GM19328 (cell line): ENCODE data around the gene ASCL5.

Source experiments
- ATAC-seq: cut with Tn5 transposase; IDR thresholded peaks from one replicate; pipeline ENCODE4 v1.9.1; 2021; ENCODE audit warnings: mild to moderate bottlenecking, moderate library complexity; ENCODE audit not compliant: unreplicated experiment

Gene ASCL5

DNA sequence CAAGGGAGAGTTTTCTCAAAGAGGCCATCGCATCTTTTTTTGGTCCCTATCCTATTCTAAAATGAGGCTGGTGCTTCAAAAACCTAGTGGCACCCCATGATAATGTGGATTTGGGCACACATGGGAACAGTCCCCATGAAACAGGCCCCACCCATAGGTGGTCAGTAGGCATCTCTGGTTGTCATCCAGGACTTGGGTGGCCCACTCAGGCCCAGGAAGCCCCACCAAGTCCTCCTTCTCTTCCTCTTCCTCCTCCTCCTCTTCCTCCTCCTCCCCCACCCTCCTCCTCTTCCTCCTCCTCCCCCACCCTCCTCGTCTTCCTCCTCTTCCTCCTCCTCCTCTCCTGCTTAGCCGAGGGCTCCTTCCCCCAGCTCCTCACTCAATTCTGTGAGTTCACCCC is 15.3 kb downstream of the ASCL5 start:
- no peak for ATAC-seq

DNA sequence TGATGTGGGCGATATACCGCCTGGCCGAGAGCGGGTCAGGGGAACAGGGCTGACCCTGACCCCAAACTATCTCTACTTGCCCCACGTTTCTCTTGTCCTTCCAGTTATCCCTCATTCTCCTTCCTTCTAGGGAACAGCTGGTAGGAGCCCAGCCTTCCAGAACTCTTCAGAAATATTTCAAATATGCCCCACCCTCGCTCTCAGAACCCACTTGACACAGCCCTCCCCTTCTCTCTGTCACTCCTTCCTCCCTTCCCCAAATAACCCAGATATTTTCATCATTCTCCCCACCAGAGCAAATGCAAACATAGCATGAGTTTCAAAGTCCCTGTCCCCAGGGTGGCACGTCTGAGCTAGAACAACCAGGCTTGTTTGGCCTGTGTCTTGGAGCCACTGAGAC is 15.8 kb downstream of the ASCL5 start:
- ATAC-seq = no peak

DNA sequence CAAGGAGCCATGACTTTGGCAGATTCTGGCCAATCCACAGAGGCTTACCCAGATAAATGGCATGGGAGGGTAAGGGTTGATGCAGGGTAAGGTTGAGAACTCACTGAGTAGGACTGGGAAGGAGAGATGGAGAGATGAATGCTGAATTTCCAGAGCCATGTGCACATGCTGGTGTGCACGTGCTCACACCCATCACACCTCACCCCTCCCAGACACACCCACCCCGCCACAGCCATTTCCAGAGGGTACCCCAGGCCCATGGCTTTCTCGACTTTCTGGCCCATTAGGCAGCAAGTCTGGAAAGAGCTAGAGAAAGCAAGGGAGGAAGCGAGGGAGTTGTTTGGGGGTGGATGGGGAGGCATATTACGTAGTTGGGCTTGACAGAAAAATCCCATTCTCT is 16.4 kb downstream of the ASCL5 start:
- ATAC-seq = no peak

DNA sequence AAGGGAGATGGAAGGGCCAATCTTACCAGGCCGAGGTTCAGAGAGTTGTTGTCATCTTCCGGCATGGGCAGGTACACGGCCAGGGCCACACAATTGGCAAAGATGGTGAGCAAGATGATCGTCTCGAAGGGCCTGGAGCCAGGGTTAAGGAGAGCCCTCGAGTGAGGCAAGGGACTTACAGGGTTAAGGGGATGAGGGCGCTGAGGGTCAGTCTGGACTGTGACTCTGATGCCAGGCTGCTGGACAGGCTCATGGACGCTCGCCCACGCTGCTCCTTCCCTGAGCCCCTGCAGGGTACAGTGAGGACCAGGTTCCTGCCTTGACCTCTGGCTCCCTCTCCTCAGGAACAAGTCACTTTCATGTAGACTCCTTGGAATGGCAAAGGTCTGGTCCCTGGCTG is 16.8 kb downstream of the ASCL5 start:
- no peak for ATAC-seq

DNA sequence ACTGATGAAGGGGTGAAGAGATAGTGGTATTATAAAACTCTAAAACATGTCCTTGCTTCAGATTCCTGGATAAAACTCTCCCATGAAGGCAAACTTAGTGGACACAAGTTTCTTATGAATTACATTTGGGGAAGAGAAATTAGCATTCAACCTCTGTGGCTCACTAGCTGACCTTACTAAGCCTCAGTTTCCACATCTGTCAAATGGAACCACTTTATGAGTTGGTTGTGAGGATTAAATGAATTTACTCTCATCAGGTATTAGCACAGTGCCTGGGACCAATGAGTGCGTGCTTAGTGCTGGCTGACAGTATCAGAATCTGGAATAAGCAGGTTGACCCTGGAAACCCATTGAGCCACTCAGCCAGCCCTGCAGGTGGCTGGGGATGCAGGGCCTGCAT is 17.3 kb downstream of the ASCL5 start:
- no peak for ATAC-seq

DNA sequence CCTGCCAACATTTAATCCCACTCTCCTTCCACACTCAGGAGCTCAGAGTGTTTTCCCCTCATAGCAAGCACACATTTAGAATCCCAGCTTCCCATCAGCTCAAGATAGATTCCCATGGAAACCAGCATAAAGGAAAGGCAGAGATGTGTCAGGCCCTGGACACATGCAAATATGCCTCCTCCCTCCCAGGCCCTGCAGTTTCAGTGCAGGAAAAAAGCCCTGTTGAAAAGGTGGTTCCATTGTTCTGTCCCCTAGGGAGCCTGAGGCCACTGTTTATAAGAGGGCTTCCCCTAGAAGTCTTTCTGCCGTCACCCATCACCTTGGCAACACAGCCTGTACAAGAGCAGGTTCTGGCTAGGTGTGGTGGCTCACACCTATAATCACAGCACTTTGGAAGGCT is 18.4 kb downstream of the ASCL5 start:
- ATAC-seq = no peak

DNA sequence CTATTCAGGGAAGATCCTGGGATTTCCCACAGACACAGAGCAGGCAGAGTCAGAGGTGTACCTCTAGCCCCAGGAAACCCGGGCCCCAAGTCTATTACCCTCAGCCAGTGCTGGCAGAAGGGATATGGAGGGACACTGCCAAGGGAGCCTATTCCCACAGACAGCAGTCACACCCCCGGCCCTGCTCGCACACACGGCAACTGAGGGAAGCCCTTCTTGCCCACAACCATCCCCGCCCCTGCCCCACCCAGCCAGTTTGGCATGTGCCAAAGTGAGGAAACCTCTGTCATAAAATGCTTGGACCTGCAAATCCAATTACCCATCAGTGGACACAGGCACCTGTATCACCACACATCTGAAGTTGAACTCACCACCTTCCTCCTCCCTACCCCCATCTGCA is 21.3 kb downstream of the ASCL5 start:
- no peak for ATAC-seq

DNA sequence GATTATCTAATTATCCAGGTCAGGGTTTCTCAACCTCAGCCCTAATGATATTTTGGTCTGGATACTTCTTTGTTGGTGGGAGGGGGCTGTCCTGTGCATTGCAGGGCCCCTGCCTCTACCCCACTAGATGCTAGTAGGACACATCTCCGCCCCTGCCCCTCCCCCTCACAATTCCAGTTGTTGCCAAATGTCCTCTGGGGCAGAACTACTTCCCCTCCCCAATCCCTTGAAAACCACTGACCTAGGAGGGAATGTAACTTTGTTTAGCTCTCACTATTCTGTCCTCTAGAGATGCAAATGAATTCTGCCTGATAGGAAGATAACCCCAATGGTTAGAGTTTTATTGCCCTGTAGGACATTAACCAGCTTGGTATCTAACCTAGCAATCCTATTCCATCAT is 22.8 kb downstream of the ASCL5 start:
- ATAC-seq = no peak

DNA sequence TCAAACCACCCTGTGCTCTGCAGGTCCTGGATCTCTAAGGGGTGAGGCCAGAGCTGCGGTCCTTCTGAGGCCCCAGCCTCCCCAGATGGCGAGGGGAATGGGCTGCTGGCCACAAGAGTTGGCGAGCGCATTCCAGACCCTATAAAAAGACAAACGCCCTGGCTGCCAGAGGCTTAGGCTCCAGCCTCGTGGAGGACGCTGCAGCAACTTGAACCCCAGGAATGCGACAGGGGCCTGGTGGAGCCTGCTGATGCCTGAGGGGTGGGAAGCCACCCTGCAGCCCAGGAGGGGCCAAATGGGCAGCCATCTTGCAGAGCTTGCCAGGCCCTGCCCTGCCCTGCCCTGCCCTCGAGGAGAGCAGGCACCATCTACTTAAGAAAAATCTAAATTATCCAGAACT is 23.3 kb downstream of the ASCL5 start:
- ATAC-seq = no peak

DNA sequence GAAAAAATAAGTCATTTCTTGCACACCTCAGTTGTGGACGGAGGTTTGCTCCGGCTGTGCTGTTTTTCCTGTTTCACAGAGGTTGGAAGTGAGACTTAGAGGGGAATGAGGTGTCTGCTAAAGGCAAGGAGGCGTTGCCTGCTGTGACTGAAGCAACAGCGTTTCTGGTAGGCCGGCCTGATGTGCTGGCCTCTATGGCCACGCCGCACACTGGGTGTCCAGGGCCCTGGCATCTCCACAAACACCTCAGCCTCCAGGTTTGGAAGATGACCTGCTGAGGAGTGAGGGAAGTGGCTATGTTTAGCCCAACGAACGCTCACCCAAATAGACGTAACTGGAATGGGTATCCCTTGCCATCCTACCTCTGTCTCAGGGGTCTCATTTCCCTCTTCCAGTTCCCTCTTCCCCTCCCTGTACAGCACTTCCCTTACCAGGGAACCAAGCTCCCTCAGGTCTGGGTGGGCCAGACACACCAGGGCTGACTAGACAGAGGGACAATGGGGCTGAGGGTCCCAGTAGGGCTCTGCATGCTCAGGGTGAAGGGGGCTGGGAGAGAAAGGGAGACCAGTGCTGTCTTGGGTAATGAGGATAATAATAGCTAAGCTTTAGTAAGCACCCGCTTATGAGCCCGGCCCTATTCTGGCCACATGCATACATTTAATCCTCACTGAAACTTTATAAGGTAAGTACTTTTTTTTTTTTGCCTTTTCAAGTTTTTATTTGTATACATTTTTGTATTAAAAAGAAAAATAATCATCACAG is 26.6 kb downstream of the ASCL5 start:
- ATAC-seq = no peak

DNA sequence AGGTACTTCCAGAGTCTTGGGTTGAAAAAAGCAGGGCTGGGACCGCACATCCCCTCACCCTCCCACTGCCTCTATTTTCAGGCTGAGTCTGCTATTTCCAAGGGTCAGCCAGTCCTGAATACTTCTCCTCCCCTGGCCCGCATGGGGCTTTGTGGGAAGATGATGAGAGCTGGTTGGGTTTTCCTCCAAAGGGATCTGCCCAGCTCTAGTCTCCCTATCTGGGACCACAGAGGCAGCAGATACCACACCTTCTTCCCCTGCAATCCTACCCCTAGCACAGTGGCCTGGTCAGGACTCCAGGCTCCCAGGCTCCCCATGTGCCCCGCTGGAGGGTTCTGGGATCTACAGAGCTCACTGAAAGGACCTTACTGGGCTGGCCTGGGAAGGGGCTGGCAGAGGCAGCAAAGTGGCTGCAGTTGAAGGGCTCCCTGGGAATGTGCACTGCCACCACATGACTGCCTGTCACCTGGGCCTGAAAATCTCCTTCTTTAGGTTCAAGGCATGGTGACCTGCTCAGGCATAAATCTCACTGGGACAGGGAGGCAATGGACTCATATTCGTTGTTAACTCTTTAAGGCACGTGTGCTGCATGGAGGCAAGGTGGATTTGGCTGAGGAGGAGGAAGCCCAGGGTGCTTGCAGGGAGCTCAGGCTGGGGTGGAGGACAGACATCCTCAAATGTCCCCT is 27.8 kb downstream of the ASCL5 start:
- ATAC-seq = no peak

DNA sequence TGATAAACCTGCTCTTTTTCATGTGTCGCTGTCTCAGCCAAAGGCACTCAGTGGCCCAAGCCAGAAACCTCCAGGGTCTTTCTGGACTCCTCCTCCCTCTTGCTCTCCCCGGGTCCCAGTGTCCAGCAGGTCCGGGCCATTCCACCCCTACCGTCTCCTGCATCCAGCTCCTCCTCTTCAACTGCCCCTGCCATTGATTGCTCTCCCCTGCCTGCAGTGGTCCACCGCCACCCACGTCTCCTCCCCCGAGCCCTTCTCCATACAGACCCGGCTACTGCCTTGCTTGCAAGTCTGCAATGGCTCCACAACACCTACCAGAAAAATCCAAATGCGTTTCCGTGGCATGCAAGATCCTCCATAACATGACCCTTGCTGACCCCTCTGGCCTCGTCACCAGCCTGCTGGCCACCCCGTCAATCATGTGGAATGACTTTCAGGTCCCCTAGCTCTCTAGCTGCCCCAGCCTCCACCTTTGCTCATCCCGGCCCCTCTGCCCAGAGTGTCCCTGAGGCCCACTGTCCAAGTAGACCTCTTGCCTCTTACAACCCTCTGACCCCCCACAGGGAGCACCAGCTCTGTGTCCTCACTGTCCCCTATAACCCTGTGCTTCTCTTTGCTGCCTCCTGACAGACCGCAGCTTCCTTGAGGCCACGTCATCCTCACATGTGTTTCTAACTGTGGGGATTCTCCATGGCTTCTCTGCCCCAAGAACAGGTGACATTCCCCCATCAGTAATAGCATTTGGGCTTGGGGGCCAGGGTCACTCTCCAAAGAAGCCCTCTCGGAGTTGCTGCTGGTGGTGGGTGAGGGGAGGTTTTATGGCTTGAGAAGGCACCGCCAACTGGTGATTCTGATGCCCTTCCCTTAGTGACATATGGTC is 29.8 kb downstream of the ASCL5 start:
- no peak for ATAC-seq

DNA sequence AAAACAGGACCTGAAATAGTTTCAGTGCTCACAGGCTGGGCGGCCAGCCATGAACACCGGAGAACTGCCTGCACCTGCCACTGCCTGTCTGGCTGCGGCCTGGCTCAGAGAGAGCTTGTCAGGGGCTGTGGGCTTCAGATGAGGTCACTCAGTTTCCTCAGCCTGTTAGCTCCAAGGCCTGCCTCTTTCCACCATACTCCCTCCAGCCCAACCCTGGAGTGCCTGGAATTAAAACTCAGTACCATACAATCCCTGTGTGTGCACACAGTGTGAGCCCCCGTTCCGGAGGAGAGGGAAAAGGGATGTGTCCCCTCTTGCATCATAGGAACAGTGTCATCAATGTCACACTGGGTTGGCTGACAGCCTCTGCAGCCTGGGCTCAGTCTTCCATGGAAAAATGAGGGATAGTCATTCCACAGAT is 30.9 kb downstream of the ASCL5 start:
- no peak for ATAC-seq

DNA sequence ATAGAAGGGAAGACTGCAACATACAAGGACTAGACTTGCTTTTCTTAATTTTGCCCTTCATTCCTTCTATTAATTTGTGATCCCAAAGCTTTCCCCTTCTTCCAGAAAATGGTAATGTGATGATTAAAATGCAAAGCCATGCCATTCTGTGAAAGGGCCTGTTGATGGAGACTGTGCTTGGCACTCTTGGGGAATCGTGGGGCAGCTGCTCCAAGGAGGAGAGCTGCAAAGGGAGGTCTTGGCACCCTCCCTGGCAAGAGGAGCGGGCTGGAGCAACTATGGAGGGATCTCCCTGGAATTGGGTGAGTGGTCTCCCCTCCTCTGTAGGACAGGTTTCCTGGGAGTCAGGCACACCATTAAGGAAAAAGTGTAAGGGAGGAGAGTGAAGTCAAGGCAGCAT is 31.4 kb downstream of the ASCL5 start:
- no peak for ATAC-seq

DNA sequence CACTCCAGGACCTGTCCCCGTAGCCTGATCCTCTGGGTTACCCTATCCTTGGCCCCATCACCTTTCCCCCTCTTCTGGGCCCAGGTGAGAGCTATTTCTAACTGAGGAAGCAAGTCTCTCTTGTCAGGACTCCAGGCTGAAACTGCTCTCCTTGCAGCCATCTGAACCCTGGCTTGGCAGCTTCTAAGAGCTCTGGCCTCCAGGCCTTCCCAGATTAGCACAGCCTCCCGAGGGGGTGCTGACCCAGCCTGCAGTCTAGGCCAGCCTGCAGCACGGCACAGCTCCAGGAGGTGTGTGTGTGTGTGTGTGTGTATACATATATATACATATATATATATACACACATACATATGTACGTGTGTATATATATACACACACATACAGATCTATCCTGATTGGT is 32.2 kb downstream of the ASCL5 start:
- no peak for ATAC-seq

DNA sequence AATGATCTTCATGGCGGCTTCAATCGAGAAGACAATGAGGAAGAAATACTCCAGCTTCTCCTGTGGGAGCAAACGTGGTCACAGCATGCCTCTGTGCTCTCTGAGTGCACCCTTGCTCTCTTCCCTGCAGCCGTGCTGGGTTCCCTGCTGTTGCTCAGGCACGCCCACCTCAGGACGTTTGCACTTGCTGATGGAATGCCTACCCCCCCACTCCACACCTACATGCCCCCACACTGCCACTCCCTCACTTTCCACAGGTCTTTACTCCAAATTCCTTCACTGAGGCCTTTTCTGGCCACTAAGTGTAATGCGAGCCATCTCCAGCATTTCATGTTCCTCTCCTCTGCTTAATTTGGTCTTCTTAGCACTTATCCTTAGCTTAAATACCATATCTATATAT is 33.0 kb downstream of the ASCL5 start:
- no peak for ATAC-seq

DNA sequence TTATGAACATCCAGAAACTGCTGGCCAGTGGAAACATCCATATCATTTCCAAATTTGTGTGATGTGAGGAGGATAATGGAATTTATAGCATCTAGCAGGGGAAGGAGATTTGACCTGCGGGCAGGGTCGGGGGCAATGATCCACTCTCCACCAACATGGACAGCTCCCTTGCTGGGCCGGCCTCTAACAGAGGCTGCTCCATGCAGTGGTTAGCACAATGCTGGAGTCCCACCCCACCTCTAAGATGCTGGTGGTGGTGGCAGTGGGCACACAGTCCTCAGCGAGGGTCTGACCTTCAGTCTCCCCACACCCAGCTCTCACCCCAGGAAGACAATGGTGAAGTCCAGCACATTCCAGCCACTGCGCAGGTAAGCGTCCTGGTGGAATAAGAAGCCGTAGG is 33.4 kb downstream of the ASCL5 start:
- ATAC-seq = no peak

DNA sequence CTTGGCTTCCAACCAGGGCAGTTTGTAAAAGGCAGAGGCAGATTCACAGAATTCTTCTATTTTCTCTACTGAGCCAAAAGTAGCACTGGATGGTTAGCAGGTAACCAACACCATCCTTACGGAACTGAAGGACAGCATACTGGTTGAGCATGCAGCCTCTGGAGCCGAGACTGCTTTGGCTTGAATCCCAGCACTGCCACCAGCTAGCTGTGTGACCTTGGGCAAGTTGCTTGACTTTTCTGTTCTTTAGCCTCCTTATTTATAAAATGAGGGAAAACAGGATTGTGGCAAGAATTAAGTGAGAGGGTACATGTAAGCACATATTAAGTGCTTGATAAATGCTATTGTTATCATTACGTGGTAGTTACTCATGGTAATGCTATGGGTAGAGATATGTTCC is 34.2 kb downstream of the ASCL5 start:
- no peak for ATAC-seq

DNA sequence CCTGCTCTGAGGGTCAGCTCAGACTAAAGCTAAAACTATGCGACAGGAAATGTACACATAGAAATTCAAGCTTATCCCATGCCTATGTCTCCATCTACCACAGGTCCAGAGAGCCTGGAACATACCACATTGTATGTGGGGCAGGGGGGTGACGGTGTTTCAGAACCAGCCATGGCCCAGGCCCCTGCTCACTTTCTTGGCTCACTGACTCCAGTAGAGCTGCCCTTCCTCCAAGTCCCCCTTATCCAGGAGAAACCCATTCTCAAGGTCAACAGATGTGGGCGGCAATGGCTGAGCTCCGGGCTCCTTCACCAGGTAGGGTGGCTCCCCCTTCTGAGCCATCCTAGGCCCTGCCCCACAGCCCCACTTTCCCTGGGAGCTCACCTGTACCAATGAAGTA is 35.7 kb downstream of the ASCL5 start:
- no peak for ATAC-seq

DNA sequence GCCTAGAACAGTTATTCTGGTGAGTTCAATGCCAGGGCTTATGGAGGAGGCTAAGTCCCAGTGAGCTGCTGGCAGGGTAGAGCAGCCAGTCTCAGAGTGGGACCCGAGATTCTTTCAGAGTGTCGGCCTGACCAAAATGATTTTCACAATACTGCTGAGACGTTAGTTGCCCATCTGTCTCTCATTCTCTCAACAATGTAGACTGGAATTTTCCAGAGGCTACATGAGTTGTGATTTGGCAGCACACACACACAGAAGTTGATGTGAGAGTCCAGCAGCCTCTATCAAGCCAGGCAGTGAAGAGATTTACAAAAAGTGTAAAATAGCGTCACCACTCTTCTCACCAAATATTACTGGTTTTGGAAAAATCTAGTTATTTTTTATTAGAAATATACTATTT is 36.4 kb downstream of the ASCL5 start:
- ATAC-seq = no peak

DNA sequence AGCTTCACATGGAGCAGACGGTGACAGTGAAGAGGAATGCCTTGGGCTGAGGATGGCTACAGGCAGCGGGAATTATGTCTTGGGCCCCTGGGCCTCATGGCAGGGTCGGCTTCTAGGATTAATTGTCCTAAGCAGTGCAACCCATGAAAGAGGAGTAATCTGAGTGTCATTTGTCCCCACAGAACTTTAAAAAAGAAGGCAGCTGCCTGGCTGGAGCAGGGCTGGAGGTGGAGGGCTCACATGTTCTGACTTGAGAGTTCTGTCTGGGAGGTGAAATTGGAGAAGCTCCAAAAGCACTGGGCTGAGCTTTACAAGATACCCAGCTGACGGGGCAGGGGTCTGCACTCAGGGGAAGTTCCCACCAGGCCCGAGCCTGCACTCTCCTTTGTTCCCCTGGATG is 37.4 kb downstream of the ASCL5 start:
- ATAC-seq = no peak
